B cell (primary cell): ENCODE data around the gene SAMD5. TPM values are rescaled to one million over a fixed set of nuclear protein-coding genes. Genes with fewer than 3 reads are reported as not detected.

ENCODE experiments used
- ATAC-seq: fragments of 200-7000 bp; cut with Tn5 transposase; one replicate; pipeline ENCODE4 v1.10.0; 2021; ENCODE audit warnings: low read depth, mild to moderate bottlenecking, moderate number of reproducible peaks, moderate library complexity
- CTCF ChIA-PET: fragments of 350-600 bp; sonication (Branson Sonifier 250); formaldehyde crosslinking; loops from one replicate; lab custom pipeline; 2021; ENCODE audit warnings: antibody characterized with exemption, inconsistent platforms; lab: Charles Lee
- POLR2A ChIA-PET: fragments of 350-600 bp; sonication (Branson Sonifier 250); formaldehyde crosslinking; loops from one replicate; lab custom pipeline; 2021; ENCODE audit warnings: antibody characterized with exemption; lab: Charles Lee
- DNase-seq: peaks from one replicate; pipeline ENCODE4 v3.0.0; 2013
- H2AFZ ChIP-seq: 2 replicates; pipeline ENCODE4 v1.6.1; 2012; ENCODE audit warnings: mild to moderate bottlenecking, low read depth, low read length; ENCODE audit not compliant: insufficient read depth, poor library complexity, severe bottlenecking
- H3K27ac ChIP-seq, 2 donors: 1 replicate in 1 of 2; 2 replicates in 1 of 2; pipeline ENCODE4 v1.5.1; 2012 to 2013; ENCODE audit warnings: low read length in 2 of 2, mild to moderate bottlenecking in 2 of 2, moderate library complexity in 1 of 2
- H3K27me3 ChIP-seq, 4 experiments: fragments of 200-600 bp in 1 of 4; sonication (generic) in 1 of 4; replicated peaks in 1 of 4; 1 replicate in 2 of 4; 2 replicates in 2 of 4; pipeline versions ENCODE4 v1.6.1 to v1.7.0; 2013 to 2016; ENCODE audit warnings: low read length in 3 of 4, mild to moderate bottlenecking in 2 of 4, mixed read lengths in 1 of 4, moderate library complexity in 1 of 4; ENCODE audit not compliant: insufficient read depth in 4 of 4, control insufficient read depth in 3 of 4; ENCODE audit errors: control extremely low read depth in 1 of 4
- H3K36me3 ChIP-seq, 2 experiments: replicated peaks in 1 of 2; 1 replicate in 1 of 2; 2 replicates in 1 of 2; pipeline versions ENCODE4 v1.6.1 to v1.7.1; 2013; ENCODE audit warnings: low read length in 1 of 2; ENCODE audit not compliant: insufficient read depth in 2 of 2, control insufficient read depth in 1 of 2; ENCODE audit errors: control extremely low read depth in 1 of 2, extremely low read depth in 1 of 2
- H3K4me1 ChIP-seq, 2 donors: fragments of 200-600 bp in 1 of 2; sonication (generic) in 1 of 2; 1 replicate in 1 of 2; 2 replicates in 1 of 2; pipeline versions ENCODE4 v1.5.1 to v1.6.1; 2013 to 2017; ENCODE audit warnings: low read length in 2 of 2; ENCODE audit not compliant: control insufficient read depth in 2 of 2, insufficient read depth in 2 of 2
- H3K4me2 ChIP-seq: replicated peaks from 2 replicates; pipeline ENCODE3; 2012; ENCODE audit warnings: mild to moderate bottlenecking, low read depth, low read length; ENCODE audit not compliant: poor library complexity, severe bottlenecking
- H3K4me3 ChIP-seq, 5 experiments: fragments of 200-600 bp in 1 of 5; sonication (generic) in 1 of 5; 1 replicate in 3 of 5; 2 replicates in 2 of 5; pipeline versions ENCODE4 v1.5.1 to v1.7.0; 2011 to 2016; ENCODE audit warnings: low read length in 4 of 5, mild to moderate bottlenecking in 4 of 5, low read depth in 2 of 5, control low read depth in 1 of 5, moderate library complexity in 1 of 5; ENCODE audit not compliant: insufficient read depth in 1 of 5; ENCODE audit errors: control extremely low read depth in 1 of 5, extremely low read depth in 1 of 5
- H3K79me2 ChIP-seq: fragments of 200-600 bp; sonication (generic); one replicate; pipeline ENCODE4 v1.6.0; 2016; ENCODE audit warnings: low read length; ENCODE audit not compliant: control insufficient read depth, insufficient read depth
- H3K9ac ChIP-seq: fragments of 200-600 bp; sonication (generic); 2 replicates; pipeline ENCODE4 v1.6.1; 2017; ENCODE audit warnings: mild to moderate bottlenecking, low read length, moderate library complexity
- H3K9me3 ChIP-seq, 3 donors: one replicate each; pipeline versions ENCODE4 v1.6.1 to v1.7.1; 2013; ENCODE audit warnings: low read length in 2 of 3; ENCODE audit not compliant: control insufficient read depth in 2 of 3, insufficient read depth in 1 of 3; ENCODE audit errors: control extremely low read depth in 1 of 3
- H4K20me1 ChIP-seq: 2 replicates; pipeline ENCODE4 v1.6.0; 2012; ENCODE audit warnings: mild to moderate bottlenecking, low read length; ENCODE audit not compliant: insufficient read depth, control insufficient read depth, poor library complexity, severe bottlenecking
- H3K27ac Mint-ChIP-seq: one replicate; pipeline ENCODE4 v1.8.0; 2021; ENCODE audit warnings: mixed read lengths
- H3K27me3 Mint-ChIP-seq: one replicate; pipeline ENCODE4 v1.8.0; 2021; ENCODE audit warnings: mixed read lengths
- H3K4me1 Mint-ChIP-seq: one replicate; pipeline ENCODE4 v1.8.0; 2021; ENCODE audit warnings: mixed read lengths
- H3K4me3 Mint-ChIP-seq: one replicate; pipeline ENCODE4 v1.8.0; 2021; ENCODE audit warnings: mixed read lengths
- H3K9me3 Mint-ChIP-seq: one replicate; pipeline ENCODE4 v1.8.0; 2022; ENCODE audit warnings: mixed read lengths; ENCODE audit not compliant: insufficient read depth
- CTCF ChIP-seq: fragments of 200-600 bp; IDR thresholded peaks from one replicate; pipeline ENCODE4 v1.8.0; 2022; ENCODE audit warnings: antibody characterized with exemption, mild to moderate bottlenecking
- EZH2 ChIP-seq: IDR thresholded peaks from 2 replicates; pipeline ENCODE4 v1.6.1; 2012; ENCODE audit warnings: borderline replicate concordance, low read depth, mild to moderate bottlenecking, moderate library complexity, low read length; ENCODE audit not compliant: insufficient read depth, poor library complexity, severe bottlenecking
- WGBS: methylation state at CpG from one replicate; pipeline ENCODE4 v1.1.5; 2013; ENCODE audit warnings: missing lambda C conversion rate; ENCODE audit not compliant: insufficient coverage; 5-methylcytosine and 5-hydroxymethylcytosine counted together
- intact Hi-C: fragments of 100-400 bp; cut with micrococcal nuclease; formaldehyde crosslinking; loops from one replicate; pipeline ENCODE4 v1.10.0; 2022
- polyA plus RNA-seq: library from polyadenylated mRNA; depleted of rRNA; stranded (reverse); fragments of >200 nt; gene quantifications from 2 replicates; pipeline ENCODE4 v1.2.3, GENCODE V29; 2012
- total RNA-seq, 2 donors: library from RNA; stranded (reverse); fragments of 120-200 nt in 1 of 2; gene quantifications; 1 replicate in 1 of 2; 2 replicates in 1 of 2; pipeline versions ENCODE4 v1.2.3 to v1.2.4, GENCODE V29; 2013 to 2022

Gene SAMD5
- total and polyA plus RNA-seq, 2 donors (not counting 1 experiment from before 2014, with no cell fraction given): not detected

- H3K27me3 Mint-ChIP-seq: no peaks in the 10 kb centered on the region
- H3K27ac ChIP-seq: no peak overlapping the region
- no peak for TF ChIP-seq CTCF
- H3K9ac ChIP-seq: no peak overlapping the region
- intact Hi-C loops: no loop called here
- ChIA-PET CTCF (no interaction called here), POLR2A (no interaction called here)
- no peak overlapping the region for H3K4me3 Mint-ChIP-seq
- H4K20me1 ChIP-seq: no peaks in the 10 kb centered on the region
- H3K4me1 Mint-ChIP-seq: no peaks in the 10 kb centered on the region
- no peaks in the 10 kb centered on the region for H3K4me1 ChIP-seq
- no peaks in the 10 kb centered on the region for H3K36me3 ChIP-seq
- H3K9me3 ChIP-seq: peaks cover 0 to 14% (median 0%) of the 10 kb centered on the region in 3 donors
- no peaks in the 10 kb centered on the region for H3K79me2 ChIP-seq
- H3K27me3 ChIP-seq: no peaks in the 10 kb centered on the region
- no peak for DNase-seq
- no peak overlapping the region for H3K4me3 ChIP-seq
- no peak for ATAC-seq
- no CpG with 5 or more reads among the region's 2 CpGs for WGBS
- no peak overlapping the region for H2AFZ ChIP-seq
- peaks cover 3% of the 10 kb centered on the region for H3K9me3 Mint-ChIP-seq
- no peak overlapping the region for H3K27ac Mint-ChIP-seq
- H3K4me2 ChIP-seq: no peak overlapping the region
Observed at GRCh38 chr6:147544420-147544819, 35.9 kb downstream of the SAMD5 start.

DNA sequence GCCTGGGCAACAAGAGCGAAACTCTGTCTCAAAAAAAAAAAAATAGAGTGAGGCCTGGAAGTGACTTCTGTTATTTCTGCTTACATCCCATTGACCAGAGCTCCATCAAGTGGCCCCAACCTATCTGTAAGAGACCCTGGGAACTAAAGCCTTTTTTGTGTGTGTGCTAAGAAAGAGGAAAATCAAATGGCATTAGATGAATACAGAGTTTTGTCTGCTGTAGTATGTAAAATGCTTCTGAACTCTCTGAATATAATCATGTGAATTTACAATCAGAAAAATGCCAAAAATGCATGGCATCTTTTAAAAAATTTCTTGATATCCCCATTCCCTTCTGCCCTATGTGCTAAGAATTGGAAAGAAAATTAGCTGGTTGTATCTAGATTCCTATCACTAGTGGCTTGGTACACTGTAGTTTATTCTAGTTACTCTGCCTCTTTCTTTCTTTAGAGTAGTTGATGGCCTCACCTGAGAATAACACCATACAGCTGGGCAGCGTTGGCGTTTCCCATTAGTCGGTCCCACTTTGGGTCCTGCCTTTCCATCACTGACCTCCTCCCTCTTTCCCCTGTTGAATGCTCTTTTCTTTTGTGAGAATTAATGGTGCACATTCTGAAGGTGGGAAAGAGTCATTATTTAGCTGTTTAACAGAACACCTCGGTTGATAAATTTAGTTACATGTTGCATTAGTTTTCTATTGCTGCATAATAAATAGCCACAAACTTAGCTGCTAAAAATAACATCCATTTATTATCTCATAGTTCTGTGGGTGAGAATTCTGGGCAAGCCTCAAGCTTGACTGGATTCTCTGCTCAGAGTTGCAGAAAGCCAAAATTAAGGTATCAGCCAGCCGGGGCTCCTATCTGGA is 38.2 kb downstream of the SAMD5 start:
- Histone ChIP-seq H3K4me3 (no peak overlapping the region), H3K36me3 (no peaks in the 10 kb centered on the region), H3K27ac (no peak overlapping the region), H3K79me2 (no peaks in the 10 kb centered on the region), H3K4me1 (no peaks in the 10 kb centered on the region), H3K27me3 (no peaks in the 10 kb centered on the region), H3K4me2 (no peak overlapping the region), H3K9ac (no peak overlapping the region), H3K9me3 (peaks cover 0 to 13% (median 0%) of the 10 kb centered on the region in 3 donors), H2AFZ (no peak overlapping the region), H4K20me1 (no peaks in the 10 kb centered on the region)
- no peak for ATAC-seq
- no peaks in the 10 kb centered on the region for H3K9me3 Mint-ChIP-seq
- H3K27ac Mint-ChIP-seq: no peak overlapping the region
- no peaks in the 10 kb centered on the region for H3K27me3 Mint-ChIP-seq
- intact Hi-C loops: no loop called here
- 92% methylated on average over 1 of the region's 6 CpGs for WGBS
- TF ChIP-seq EZH2 (no peak), CTCF (no peak)
- DNase-seq: no peak
- POLR2A ChIA-PET: no interaction called here
- CTCF ChIA-PET: no interaction called here
- no peaks in the 10 kb centered on the region for H3K4me1 Mint-ChIP-seq
- no peak overlapping the region for H3K4me3 Mint-ChIP-seq
